NCI-H2196 treated with DMSO at 0.1 percent for 48 hours (cell line): ENCODE data around the gene C1orf87.

Experiments
- DNase-seq: peaks from one replicate; lab custom pipeline; 2025; ENCODE audit not compliant: unreplicated experiment; lab: John Stamatoyannopoulos, UW

Gene C1orf87, protein sequence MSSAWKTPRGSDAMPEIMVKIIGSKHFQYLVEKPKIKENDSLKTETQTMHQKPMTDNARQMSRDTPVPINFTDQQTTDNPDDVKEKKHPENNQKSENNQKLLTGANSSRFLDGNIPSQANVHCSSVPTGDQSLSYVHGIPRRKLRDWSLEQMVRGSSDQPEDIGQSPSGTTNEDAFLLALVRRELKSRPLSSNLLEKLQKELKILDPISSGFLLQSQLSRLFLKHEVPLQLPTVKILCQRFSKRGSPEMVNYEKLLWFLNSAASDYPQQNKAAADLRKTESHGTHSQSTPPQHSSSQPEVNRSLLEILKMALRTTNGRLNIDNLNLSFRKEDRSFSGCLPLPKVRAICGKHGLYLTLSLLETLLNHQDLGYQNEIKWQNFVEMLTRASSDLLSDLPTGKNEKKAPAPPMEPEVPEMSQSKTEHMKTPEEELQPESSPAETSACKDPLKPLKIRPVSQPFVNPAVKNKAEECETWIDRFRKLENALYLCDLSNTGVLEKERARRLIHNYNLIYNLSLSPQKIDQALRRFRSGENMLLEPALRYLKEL

DNA sequence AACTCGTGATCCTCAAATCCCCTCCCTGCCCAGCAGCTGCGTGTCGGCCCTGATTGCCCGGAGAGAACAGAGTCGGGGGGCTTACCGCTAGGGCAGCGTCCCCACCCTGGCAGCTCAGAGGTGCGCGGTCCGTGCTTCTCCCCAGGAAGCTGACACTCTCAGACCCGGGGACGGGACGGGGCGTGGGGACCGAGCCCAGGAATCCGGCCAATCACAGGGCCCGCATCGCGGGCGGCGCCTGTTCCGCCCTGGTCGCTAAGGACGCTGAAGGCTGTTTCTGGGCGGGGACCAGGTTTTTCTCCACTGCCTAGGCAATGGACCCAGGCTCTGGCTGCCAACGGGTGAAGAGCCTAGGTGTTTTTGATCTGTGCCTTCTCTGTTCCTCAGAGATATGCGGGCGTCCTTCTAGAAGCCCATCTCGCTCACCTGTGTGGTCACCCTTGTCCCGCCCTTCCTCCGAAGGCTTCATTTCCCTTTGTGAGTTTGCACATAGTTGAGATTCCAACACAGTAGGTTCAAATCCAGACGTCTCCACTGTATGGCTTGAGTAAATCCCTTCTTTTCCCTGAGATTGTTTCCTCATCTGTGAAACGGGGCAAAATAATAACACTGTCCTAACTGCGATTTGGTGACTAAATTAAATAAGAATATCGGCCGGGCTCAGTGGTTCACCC, at the start of gene C1orf87:
TSS of gene C1orf87 (minus strand) at position 166 of the 674 bp plus-strand sequence. CDS start 1,127 bp downstream, outside the sequence.
- no peak for DNase-seq

DNA sequence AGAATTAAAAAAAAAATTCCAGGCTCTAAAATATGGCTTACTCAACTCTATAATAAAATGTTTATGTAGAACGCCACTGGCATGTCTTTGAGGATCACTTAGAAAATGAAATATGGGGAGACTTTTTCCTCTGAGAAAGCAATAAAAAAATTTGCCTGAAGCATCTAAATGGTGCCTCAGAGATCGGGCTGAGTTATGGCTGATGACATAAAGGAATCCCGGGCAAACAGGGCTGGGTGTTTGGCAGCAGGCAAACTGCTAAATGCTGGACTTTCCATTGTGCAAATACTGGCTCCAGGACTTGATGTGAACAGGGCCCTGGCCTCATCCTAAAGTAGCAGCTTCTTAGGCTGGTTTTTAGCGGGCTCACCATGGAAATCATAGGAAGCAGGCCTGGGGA, 44.5 kb upstream of the C1orf87 start:
- DNase-seq = no peak

DNA sequence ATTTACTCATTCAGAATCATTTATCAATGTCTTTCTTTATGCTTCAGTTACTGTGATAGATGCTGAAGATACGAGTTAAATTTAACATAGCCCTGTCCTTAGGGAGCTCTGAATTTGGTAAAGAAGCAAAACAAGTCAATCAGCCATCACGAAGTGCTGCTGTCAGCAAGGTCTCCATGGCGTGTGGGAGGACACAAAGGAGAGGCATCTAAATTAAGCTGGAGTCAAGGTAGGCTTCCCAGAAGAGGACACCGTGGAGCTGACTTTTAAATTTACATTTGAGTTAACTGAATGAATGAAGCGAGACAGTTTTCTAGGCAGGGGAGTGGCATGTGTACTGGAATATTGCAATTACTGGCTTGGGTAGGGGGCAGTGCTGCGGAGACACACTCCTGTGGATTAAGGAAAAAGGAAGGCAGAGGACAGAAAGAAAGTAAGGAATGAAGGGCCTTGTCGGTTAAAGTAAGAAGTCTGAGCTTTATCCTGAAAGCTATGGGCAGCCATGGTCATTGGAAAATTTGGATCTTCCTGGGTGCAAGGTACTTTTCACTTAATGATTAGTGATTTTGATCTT, 41.3 kb upstream of the C1orf87 start:
- no peak for DNase-seq

DNA sequence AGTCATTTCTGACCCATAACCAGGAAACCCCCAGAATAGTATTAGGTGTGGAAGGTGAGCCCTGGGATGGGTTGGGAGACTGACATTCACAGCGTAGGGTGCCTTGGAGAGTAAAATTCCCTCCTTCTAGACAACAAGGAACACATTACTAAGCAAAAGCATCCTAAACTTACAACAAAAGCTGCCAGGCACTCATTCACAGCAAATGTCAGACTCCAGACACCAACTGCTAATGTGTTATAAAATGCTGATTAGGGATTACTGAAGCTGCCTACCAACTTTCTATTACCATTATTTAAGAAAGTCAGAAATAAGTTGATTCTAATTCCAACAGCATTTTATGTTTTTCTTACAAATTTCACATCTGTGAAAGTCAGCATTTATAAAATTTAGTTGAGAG, 40.0 kb upstream of the C1orf87 start:
- no peak for DNase-seq

DNA sequence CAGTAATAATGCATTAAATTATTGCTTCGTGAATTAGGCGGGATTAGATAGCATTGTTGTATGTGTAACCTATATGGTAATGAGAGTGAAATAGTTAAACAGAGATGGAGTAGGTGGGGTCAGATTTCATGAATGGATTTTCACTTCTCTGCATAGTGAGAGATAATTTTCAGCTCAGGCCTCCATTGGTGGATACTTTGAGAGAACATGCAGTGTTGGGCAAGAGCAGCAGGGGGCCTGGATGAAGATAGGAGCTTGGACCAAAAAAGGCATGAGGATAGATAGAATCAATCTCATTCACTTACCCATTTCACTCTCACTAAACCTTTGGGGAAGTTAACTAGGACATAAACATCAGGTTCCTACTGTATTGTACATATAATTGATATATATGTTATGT, 39.5 kb upstream of the C1orf87 start:
- no peak for DNase-seq

DNA sequence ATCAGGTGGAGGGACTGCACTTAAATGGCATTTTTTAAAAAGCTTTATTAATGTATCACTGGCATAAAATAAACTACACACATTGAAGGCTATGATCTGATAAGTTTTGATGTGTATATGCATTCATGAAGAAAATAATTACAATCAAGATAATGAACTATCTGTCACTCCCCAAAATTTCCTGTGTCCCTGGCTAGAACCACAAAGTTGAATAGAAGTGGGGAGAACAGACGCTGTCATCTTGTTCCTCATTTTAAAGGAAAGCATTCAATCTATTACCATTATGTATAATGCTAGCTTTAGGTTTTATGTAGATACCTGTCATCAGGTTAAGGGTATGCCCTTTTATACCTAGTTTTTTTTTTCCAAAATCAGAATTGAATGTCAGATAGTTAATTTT, 38.1 kb upstream of the C1orf87 start:
- DNase-seq = no peak

DNA sequence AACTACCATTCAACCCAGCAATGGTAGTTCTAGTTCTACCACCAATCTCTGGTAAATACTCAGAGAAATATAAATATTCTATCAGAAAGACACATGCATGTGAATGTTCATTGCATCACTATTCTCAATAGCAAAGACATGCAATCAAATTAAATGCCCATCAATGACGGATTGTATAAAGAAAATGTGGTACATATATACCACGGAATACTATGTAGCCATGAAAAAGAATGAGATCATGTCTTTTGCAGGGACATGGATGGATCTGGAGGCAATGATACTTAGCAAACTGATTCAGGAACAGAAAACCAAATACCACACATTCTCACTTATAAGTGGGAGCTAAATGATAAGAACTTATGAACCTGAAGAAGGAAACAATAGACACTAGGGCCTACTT, 37.5 kb upstream of the C1orf87 start:
- no peak for DNase-seq

DNA sequence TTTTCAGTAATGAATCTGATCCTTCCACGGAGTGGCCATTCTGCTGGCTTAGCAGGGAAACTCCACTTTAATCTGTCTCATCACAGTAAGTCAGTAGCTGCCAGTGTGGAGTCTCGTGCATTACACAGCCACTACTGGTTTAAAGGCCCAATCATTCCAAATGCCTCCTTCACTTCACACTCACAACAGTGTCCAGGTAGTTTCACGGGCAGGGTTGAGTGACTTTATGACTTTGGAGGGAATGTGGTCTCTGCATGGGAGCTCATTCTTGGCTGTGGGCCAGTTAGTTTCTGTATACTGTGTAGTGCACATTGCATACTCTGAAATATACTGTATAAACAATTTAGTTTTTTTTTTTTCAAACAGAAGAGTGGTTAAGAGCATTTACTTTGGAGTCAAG, 34.6 kb upstream of the C1orf87 start:
- DNase-seq = no peak

DNA sequence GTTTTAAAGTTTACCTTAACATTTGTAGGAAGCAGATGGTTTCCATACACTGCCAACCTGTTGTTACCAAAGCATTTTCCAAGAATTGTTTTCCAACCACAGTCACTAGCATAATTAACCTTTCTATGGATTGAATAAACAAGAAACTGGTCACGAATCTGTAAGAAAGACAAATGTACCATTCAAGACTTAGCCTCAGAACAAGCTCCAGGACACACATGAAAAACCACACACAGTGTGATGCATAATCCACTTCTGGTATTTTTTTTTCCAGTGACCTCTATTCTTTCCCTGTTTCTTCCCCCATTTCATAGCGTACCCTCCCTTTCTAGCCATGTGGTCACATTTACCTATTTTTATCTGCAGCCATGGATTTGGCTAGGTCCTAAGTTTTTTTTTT, 29.6 kb upstream of the C1orf87 start:
- DNase-seq = no peak

DNA sequence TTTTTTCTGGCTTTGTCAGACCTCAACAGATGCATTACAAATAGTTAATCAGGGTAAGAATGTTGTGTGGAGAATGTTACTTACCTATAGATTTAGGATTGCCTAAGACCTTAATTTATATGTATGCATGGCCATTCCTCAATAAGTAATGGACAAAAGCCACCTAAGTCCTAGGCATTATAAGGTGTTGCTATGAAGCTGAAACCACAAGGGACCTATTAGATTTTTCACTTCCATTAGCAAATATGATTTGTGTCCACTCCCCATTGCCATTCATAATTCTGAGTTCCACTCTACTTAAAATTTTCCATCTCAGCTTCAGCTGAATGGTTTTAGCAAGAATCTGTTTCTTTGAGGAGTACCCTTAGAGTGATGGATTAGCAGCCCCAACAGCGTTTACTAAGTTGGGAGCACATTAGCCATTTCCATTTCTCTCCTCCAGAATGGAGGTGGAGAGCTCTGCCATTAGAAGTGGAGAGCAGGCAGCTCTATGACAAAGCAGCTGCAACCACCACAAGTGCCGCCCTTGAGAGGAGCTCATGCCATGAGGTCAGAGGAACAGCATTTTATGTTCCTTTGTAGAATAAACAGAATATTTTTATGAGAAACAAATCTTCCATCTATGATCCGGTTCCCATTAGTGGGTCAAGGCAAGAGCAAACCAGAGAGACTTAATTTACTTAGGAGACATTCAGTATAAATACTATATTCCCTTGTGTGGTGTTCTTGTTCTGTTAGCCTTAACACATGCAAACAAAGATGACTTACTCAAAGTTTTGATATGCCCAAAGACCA, 28.9 kb upstream of the C1orf87 start:
- DNase-seq = no peak

DNA sequence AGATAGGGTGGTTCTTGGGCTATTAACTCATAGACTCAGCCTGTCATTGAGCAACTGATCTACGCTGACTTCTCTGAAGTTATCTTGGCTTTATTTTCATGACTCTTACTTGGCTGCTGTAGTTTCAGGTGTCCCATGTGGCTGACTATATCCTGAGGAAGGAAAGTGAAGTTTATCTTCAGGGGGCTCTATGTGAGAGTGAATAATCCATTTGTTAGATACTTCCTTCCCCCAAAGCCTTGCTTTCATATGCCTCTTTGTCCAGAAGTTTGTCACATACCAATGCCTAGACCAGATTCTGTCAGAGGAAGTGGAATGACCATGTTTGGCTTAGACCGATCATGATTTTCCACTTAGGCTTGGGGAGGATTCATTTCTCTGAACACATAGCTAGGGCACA, 27.9 kb upstream of the C1orf87 start:
- DNase-seq = no peak

DNA sequence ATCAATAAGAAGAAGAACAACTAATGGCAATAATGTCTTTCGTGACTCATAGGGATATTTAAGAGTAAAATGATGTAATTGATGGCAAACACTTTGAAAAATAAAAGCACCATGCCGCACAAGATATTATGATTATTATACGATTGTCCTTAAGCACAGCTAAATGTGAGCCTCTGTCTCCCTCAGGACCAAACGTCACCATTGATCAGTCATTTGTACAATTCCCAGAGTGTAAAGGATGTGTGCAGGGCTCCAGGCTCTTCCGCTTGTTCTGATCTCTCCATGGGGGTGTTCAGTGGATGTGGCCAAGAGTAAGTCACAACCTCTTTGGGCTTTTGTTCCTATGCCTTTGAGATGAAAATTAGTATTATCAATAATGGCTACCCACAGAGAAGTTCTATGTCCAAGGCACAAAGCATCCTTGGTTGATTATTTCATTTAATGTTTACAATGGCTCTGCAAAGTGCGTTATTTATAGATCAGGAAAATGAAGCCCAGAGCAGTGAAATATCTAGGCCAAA, 17.7 kb upstream of the C1orf87 start:
- no peak for DNase-seq

DNA sequence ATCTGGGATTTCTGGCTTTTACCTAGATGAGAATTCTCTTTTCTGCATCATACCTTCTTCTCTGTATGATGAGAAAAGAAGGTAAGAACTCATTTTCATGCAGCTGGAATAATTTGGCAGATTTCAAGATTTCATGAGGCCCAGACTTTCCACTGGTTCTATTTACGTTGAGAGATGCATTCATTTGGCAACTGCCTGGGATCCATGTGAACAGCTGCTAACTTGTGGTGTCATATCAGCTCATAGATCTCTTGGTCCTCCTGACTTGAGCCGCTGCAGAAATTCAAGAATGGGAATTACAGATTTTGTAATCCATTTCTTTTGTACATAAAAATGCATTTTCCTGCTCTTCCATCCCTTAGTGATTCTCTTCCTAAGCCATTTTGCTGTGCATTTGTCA, 17.1 kb upstream of the C1orf87 start:
- DNase-seq = no peak

DNA sequence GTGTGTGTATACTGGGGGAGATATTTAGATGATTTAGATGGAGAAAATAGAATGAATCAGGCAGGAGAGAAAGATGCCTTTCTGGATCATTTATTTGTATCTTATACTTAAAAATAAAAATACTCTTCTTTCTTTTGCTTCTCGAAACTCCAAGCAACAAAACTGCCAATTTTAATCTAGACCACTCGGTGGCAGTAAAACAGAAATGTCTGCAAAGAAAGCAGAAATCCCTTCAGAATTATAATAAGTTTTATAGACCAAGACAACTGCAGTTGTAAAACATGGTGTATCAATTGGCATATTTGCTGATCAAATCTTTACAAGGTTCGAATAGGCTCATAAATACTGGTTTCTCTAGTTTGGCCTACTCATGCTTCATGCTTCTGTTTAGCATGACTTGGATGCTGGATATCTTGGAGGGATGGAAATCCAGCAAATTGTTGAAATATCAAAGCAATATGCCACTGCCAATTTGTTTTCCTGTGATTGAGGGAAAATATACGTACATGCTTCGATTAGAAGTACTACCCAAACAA, 15.1 kb upstream of the C1orf87 start:
- no peak for DNase-seq

DNA sequence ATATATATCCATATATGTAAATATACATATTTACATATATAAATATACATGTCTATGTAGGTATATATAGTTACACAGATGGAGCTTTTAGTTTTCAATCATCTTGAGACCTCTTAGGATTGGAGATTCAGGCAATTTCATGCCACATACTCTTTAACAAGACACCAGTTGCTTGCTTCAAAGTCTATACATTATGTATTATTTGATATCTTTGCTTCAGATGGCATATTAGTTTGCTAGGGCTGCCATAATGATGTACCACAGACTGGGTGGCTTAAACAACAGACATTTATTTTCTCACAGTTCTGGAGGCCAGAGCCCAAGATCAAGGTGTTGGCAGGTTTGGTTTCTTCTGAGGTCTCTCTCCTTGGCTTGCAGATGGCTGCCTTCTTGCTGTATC, 14.1 kb upstream of the C1orf87 start:
- no peak for DNase-seq

DNA sequence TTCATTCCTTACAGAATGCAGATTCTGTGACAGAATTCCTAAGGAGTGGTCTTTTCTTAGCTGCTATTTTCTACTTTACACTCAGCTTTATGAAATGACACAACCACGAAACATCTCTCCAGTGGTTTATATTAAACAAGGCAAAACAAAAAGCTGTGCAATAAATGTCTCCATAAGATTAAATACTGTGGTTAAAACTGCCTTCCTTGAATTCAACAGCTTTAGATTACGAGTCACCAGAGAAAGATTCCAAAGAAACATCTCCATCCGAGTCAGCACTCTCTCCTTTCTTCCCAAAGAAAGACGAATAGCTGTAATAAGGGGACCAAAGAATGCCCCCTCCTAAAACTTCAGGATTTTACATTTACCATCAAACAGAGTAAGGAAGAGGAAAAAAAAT, 4.6 kb upstream of the C1orf87 start:
- no peak for DNase-seq

DNA sequence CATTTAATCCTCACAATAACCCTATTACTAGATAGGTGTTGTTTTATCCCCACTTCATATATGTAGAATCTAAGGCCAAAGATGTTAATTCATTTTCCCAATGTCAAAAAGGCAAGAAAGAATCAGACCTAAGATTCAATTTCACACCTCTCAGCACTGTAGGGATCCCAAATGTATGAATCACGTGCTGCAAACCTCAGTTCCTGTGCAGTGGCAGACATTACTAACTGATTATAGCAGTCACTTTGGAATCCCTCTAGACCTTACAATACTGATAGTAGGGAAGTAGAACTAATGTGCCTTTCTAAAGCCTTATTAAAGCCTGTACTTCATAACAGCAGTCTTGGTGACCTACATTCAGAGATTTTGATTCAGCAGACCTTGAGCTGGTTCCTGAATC, 2.3 kb downstream of the C1orf87 start:
- DNase-seq = no peak

DNA sequence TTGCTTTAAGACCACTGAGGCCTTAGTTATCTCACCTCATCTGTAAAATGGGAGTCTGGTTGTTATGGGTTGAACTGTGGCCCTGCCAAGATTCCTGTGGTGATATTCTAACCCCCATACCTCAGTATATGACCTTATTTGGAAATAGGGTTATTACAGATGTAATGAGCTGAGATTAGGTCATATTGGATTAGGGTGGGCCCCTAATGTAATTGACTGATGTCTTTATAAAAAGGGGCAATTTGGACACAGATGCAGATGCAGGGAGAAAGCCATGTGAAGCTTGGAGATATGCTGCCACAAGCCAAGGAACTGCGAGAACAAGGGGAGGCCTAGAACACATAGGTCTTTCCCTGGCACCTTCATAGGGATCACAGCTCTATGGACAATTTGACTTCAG, 3.9 kb downstream of the C1orf87 start:
- no peak for DNase-seq

DNA sequence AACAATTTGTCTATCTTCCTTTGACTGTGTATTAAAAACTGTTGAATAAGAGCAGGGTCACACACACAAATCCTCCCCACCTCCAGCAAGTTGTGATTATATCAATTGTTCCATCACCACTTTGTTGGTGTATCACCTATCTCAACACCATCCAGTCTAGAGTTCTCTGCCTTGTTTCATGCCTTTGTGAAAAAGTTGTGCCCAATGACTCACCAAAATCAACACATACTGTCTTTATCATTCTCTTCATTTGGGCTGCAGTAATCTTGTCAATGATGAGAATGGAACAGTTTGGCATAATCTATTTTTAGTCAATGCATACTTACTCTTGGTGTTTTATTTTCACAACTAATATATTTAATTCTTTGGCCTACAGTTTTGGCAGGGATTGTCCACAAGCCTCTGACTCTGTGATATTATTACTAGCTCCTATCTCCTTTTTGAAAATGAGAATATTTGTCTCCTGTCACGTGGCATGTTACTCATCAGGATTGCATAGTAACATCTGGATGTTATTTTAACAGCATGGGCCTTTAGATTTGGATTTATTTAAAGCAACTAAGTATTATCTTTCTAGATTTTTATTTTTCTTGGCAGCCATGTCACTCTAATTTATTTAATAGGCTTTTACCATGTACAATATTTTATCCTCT, 5.1 kb downstream of the C1orf87 start:
- no peak for DNase-seq

DNA sequence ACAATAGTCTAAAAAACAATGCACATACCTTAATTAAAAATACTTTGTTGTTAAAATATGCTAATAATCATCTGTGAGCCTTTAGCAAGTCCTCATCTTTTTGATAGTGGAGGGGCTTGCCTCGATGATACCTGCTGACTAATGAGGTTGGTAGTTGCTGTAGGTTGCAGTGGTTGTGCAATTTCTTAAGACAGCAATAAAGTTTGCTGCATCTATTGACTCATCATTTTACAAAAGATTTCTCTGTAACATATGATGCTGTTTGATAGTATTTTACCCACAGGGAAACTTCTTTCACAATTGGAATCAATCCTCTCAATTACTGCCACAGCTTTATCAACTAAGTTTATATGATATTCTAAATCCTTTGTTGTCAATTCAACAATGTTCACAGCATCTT, 7.6 kb downstream of the C1orf87 start:
- no peak for DNase-seq
